Stimulated activated CD8-positive, alpha-beta memory T cell treated with anti-CD3 and anti-CD28 coated beads, Interleukin-2, amount 100 ng/mL, for 48 hours (primary cell): ENCODE data around the gene ARHGAP45.

Source experiments
- DNase-seq, 2 donors: peaks; one replicate each; pipeline ENCODE4 v3.0.0-alpha.2; 2020; ENCODE audit warnings: low read depth in 2 of 2

ARHGAP45 gene

DNA sequence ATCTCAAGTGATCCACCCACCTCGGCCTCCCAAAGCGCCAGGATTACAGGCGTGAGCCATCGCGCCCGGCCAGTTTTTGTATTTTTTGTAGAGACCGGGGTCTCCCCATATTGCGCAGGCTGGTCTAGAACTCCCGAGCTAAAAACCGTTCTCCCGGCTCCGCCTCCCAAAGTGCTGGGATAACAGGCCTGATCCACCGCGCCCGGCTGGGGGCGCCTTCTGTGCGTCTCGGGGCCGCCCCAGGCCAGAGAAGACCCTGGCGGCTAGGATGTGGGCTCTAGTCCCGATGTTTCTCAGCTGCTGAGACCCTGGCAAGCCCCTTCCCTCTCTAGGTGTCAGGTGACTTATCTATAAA is 3.6 kb downstream of the ARHGAP45 start:
- DNase-seq = no peak

DNA sequence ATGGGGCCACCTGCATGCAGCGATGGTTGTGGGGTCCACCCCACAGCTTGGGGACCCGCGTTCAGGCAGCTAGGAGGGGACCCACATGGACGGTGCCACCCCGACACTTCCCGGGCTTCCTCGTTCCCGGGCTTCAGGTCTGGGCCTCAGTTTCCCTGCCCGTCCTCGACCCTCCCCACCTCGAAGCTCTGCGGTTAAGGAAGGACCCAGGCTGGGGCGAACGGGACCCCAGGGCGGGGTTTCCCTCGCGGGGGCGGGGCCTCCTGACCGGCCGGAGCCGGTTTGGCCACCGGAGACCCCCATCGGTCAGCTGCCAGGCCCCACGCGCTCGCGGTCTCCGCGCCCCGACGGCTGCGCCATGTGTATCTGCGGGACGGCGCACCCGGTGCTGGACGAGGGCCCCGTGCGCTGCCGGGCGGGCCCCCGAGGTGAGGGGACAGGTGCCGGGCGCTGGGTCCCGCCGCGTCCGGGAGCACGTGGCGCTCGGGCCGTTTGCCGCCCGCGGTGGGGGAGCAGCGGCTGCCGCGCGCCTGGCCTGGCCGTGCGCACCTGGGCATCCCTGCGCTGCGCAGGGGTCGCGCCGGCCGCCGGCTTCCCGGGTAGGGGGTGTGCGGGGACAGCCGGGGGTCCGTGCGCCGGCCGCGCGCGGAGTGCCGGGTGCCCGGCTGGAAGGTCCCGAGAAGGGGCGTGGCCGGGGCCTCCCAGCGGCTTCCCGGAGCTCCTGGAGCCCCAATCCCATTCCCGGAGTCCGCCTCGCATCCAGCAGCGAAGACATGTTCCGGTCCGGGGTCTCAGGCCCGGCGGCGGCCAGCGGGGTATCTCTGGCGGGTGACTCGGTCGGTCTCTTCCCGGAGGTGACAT is 4.2 kb downstream of the ARHGAP45 start:
- no peak for DNase-seq

DNA sequence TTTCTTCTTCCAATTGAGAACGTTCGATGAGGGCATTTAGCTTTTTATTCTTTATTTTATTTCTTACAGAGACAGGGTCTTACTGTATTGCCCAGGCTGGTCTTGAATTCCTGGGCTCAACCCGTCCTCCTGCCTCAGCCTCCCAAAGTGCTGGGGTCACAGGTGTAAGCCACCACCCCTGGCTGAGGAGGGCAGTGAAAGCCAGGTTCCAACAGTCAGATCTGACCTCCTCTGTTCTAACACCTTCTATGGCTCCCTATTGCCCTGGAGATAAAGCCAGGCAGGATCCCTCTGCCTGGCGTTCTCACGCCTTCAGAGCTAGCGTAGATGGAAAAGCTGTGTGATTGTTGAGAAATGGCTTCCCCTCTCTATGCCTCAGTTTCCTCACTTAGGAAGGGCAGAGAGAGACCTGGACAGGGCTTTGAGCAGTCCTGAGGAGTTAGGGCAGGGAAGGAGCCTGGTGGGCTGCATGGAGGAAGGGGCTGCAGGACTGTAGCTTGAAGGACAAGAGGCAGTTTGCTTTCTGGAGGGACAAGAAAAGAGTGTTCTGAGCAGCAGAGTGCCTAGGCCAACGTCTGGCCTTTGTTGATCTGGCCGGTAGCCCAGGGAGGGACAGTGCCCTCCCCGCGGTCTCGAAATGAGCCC is 5.5 kb downstream of the ARHGAP45 start:
- no peak for DNase-seq

DNA sequence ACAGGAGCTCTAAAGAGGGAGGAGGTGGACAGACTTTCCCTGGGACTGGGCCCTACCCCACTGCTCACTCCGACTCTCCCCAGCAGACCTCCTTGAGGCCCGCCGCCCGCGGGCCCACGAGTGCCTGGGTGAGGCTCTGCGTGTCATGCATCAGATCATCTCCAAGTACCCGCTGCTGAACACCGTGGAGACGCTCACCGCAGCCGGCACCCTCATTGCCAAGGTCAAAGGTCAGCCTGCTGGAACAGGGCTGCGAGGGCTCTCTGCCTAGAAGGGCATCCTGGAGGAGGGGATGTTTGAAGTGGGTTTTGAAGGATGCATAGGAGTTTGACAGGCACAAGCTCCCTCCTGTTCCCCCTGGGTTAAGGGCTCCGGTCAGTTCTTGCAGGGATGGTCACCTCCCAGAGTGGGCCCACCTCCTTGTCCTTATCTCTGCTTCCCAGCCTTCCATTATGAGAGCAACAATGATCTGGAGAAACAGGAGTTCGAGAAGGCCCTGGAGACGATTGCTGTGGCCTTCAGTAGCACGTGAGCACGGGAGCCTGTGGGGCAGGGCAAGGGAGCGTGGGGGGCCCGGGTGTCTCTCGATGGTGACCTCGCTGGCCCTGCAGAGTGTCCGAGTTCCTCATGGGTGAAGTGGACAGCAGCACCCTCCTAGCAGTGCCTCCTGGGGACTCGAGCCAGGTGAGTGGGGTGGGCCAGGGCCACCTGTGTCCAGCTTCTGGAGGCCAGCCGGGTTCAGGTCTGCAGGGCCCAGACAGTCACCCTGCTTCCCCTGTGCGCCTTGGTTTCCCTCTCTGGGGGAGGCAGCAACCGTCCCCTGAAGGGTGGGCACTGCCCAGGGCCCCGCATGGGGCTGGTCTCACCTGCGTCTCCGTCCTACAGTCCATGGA is 6.3 kb downstream of the ARHGAP45 start:
- no peak for DNase-seq

DNA sequence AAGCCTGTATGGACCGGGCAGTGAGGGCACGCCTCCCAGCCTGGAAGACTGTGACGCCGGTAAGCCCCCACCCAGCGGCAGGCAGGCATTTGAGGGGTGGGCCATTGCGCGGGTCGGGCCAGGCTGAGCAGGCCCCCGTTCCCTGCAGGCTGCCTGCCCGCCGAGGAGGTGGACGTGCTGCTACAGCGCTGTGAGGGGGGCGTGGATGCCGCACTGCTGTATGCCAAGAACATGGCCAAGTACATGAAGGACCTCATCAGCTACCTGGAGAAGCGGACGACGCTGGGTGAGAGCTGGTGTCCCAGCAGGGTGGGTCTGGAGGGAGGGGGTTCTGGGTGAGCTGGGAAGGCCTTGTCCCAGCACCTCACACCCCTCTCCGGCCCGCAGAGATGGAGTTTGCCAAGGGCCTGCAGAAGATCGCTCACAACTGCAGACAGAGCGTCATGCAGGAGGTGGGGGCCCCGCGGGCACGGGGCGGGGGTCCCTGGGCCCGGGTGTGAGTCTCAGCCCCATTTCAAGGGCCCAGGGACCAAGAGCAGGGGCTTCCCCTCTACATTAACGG is 7.1 kb downstream of the ARHGAP45 start:
- no peak for DNase-seq

DNA sequence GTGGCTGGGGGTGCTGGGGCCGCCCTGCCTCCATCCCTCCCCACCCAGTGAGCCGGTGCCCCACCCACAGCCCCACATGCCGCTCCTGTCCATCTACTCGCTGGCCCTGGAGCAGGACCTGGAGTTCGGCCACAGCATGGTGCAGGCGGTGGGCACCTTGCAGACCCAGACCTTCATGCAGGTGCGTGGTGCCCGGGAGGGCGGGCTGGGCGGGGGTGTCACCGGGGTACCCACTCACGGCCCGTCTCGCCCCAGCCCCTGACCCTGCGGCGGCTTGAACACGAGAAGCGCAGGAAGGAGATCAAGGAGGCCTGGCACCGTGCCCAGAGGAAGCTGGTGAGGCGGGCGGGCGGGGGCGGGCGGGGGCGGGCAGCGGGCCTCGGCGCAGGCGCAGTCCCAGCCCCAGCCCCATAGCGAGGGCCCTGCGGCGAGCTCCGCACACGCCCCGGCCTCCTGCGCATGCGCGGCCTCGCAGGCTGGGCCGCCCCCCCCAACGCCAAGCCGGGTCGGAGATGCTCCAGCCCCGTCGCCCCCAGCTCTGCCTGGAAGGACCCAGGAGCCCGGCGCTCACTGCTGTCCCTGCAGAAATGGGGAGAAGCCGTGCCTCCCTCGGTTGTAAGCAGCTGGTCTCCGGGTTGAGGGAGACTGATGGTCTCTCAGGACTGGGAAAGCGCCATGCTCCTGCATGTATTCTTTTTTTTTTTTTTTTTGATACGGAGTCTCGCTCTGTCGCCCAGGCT is 7.7 kb downstream of the ARHGAP45 start:
- peak; percentile 70 to 82 for DNase-seq

DNA sequence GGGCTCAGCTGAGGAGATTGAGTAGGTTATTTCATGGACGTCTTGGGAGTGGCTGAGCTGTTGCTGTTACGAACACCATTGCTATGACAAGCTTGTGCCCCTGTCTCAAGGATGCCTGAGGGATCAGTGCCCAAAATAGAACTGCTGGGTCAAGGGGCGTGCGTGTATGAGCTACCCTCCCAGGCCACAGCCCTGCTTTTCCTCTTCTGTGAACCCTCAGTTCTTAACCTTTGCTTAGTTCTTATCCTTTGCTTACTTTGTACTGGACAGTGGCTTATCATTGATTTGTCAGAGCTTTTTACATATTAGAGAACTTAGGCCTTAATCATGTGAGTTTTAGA is 9.0 kb downstream of the ARHGAP45 start:
- DNase-seq = no peak

DNA sequence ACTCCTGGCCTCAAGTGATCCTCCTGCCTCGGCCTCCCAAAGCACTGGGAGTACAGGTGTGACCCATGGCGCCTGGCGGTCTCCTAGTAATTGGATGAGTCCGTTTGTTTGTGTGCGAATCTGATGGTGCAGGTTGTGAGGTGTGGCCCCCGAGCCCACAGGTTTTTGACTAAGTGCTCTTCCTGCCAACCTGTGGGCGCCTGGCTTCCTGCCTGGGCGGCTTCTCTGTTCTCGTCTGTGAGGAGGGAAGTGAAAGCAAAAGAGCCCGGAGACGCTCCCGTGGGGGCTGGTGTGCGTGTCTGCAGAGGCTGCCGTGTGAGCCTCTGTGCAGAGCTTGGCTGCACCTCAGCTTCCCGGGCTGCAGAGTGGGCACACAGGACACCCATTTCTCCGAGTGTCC is 10.0 kb downstream of the ARHGAP45 start:
- DNase-seq = peak; percentile 77 to 83

DNA sequence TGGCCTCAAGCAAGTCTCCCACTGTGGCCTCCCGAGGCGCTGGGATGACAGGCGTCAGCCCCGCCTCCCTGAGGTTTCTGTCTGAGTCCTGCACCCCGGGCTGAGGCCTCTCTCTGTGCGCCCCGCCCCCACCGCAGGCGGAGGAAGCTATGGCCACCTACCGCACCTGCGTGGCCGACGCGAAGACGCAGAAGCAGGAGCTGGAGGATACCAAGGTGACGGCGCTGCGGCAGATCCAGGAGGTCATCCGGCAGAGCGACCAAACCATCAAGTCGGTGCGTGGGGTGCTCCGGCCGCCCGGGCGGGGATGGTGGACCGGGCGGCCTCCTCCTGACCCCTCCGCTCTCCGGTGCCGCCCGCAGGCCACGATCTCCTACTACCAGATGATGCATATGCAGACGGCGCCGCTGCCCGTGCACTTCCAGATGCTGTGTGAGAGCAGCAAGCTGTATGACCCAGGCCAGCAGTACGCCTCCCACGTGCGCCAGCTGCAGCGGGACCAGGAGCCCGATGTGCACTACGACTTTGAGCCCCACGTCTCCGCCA is 12.7 kb downstream of the ARHGAP45 start:
- peak in 1 of 2 donors; percentile 70 for DNase-seq

DNA sequence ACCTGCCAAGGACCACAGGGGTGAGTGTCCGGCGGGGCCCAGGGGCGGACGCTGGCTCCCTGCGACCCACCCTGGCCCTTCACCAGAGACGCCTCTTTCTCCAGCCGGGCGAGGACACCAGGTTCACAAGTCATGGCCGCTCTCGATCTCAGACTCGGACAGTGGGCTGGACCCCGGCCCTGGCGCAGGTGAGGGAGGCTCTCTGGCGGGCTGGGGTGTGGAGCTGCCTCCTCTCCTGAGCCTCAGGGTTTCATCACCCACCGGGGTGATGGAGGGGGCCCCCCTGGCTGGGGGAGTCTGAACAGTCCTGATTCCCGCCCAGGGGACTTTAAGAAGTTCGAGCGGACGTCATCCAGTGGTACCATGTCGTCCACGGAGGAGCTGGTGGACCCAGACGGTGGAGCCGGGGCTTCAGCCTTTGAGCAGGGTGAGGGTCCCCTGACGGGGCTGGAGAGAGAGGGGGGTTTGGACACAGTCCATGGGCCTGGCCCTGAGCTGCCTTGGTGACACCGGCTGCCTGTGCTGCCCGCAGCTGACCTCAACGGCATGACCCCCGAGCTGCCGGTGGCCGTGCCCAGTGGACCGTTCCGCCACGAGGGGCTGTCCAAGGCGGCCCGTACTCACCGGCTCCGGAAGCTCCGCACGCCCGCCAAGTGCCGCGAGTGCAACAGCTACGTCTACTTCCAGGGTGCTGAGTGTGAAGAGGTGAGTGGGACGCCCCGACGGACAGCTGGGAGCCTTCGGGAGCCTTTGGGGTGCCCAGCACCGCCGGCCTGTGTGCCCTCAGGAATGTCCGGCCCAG is 13.6 kb downstream of the ARHGAP45 start:
- DNase-seq = no peak

DNA sequence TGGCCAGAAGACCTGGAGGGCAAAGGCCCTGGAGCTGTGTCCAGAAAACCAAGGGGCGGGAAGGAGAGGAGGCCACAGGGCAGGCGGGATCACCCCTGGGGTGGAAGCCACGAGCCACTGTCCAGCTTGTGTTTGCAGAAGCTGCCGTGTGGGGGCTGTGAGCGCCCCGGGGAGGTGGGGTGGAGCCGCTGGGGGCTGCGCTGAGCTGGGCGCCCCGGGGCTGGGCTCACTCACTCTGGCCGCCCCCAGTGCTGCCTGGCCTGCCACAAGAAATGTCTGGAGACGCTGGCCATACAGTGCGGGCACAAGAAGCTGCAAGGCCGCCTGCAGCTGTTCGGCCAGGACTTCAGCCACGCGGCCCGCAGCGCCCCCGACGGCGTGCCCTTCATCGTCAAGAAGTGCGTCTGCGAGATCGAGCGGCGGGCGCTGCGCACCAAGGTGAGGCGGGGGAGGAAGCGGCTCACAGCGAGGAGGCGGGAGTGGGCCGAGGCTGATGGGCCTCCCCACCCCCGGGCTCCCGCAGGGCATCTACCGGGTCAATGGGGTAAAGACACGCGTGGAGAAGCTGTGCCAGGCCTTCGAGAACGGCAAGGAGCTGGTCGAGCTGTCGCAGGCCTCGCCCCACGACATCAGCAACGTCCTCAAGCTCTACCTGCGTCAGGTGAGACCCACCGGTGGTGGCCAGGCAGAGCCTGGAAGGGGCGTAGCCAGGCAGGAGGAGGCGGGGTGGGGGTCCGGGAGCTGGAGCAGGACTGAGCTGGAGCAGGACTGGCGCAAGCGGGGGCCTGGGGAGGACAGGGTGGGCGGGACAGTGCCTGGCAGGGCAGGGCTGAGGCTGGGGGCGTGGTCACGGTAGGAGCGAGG is 14.6 kb downstream of the ARHGAP45 start:
- no peak for DNase-seq

DNA sequence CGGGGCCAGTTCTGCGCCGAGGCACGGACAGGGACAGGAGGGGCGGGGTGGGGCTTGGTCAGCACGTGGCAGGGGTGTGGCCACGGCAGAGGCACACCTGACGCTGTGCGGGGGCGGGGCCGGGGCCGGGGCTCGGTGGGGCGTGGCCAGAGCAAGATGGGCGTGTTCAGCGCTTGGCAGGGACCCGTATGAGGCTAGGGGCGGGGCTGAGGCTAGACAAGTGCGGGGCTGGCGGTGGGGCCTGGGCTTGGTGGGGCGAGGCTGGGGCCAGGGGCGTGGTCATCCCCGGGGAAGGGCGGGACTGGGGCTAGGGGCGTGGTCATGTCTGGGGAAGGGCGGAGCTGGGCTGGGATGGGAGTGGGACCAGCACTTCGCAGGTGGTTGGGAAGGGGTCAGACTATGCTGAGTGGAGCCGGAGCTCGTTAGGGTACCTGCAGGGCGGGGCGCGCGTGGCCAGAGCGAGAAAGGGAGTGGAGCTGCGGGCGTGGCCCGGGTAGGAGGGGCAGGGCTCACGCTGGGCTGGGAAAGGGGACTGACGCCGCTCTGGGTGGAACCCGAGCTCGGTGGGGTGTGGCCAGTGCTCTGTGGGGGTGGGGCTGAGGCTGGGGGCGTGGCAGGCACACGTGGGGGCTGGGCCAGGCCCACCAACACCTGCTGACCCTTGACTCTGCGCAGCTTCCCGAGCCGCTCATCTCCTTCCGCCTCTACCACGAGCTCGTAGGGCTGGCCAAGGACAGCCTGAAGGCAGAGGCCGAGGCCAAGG is 15.4 kb downstream of the ARHGAP45 start:
- peak; percentile 73 to 86 for DNase-seq

DNA sequence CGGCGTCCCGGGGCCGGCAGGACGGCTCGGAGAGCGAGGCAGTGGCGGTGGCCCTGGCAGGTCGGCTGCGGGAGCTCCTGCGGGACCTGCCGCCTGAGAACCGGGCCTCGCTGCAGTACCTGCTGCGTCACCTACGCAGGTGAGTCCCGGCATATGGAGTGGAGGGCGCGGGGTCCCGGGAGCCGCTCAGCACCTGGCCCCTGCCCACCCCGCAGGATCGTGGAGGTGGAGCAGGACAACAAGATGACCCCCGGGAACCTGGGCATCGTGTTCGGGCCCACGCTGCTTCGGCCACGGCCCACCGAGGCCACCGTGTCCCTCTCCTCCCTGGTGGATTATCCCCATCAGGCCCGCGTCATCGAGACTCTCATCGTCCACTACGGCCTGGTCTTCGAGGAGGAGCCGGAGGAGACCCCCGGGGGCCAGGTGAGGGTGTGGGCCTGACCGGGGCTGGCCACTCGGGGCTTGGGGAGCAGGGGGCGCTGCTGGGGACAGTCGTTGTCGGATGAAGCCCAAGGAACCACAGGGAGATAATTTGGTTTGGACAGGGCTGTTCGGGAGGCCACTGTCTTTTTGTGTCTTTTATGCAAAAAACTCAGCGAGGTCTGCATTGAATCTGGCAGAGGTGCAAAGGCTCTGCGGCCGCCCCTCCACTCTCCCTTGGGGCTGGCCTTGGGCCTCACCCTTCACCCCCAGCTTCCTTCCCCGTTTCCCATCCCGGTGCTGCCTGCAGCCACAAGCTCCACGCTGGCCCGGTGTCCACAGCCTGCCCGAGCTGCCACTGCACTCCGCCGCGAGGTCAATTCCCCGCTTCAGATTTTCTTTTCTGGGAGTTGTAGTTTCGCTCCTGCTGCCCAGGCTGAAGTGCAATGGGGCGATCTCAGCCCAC is 16.2 kb downstream of the ARHGAP45 start:
- no peak for DNase-seq

DNA sequence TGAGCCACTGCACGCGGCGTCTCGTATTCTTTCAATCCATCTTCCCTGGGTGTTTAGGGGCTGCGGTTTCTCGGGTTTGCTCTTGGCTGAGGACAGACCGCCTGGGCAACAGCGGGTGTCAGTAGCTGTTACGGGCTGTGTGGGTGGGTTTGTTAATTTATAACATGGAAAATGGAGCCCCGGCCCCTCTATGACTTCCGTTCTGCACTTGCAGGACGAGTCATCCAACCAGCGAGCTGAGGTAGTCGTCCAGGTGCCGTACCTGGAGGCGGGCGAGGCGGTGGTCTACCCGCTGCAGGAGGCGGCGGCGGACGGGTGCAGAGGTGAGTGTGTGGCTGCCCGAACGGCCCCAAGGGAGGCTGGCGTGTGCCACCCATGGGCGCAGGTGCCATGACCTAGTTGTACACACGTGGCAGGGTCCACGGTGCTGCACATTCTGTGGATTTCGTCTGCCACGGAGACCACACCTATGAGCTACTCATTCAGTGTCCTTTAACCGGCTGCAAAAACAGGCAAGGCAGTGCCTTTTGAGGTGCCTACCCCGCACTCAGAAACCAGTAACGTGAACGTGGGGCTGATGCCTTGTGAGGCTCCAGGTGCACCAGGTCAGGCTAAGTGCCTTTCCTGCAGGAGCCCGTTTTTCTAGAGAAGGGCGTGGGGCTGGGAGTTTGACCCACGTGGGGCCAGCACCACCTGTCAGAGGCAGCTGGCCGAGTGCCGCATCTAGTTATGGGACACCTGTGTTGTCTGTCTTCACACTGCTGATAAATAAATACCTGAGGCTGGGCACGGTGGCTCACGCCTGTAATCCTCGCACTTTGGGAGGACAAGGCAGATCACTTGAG is 17.3 kb downstream of the ARHGAP45 start:
- no peak for DNase-seq

DNA sequence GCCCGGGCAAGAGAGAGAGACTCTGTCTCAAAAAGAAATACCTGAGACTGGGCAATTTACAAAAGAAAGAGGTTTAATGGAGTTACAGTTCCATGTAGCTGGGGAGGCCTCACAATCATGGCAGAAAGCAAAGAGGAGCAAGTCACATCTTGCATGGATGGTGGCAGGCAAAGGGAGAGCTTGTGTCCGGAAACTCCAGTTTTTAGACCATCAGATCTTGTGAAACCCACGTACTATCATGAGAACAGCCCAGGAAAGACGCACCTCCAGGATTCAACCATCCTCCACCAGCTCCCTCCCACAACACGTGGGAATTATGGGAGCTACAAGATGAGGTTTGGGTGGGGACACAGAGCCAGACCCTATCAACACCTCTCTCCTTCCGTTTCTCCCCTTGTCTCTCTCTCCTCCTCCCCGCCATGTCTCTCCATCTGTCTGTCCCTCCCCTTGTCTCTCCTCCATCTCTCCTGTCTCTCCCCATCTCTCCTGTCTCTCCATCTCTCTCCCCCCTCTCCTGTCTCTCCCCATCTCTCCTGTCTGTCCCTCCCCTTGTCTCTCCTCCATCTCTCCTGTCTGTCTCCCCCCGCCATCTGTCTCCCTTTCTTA is 18.2 kb downstream of the ARHGAP45 start:
- DNase-seq = no peak
